NCI-H2196 treated with DMSO at 0.1 percent for 48 hours (cell line): Measurements from ENCODE around the gene EDEM2.
"Not testable (repeated sequence)": the region's sequence is repeated elsewhere in the genome, so short reads cannot be mapped to it uniquely, and the experiment has no call there.

Experiments used
- DNase-seq: peaks from one replicate; lab custom pipeline; 2025; ENCODE audit not compliant: unreplicated experiment; lab: John Stamatoyannopoulos, UW

EDEM2 gene

GRCh38 chr20:35168701-35169409, 21.7 kb upstream of the EDEM2 start:
- not testable (repeated sequence) for DNase-seq

GRCh38 chr20:35167787-35168186, 20.7 kb upstream of the EDEM2 start:
- no peak for DNase-seq

- no peak for DNase-seq
These were observed 19.2 kb upstream of the EDEM2 start for GRCh38 chr20:35166242-35166830.

- DNase-seq = no peak
These were observed 18.4 kb upstream of the EDEM2 start for GRCh38 chr20:35165221-35166185.

- DNase-seq = not testable (repeated sequence)
These were observed 17.4 kb upstream of the EDEM2 start for GRCh38 chr20:35164531-35164930.

- DNase-seq = not testable (repeated sequence)
These were observed 13.2 kb upstream of the EDEM2 start for GRCh38 chr20:35160341-35160740.

GRCh38 chr20:35156978-35157377, 9.8 kb upstream of the EDEM2 start:
- no peak for DNase-seq

GRCh38 chr20:35155936-35156335, 8.8 kb upstream of the EDEM2 start:
- no peak for DNase-seq

- DNase-seq = no peak
These were observed 4.6 kb upstream of the EDEM2 start for GRCh38 chr20:35151736-35152135.

- DNase-seq = no peak
These were observed 3.9 kb upstream of the EDEM2 start for GRCh38 chr20:35150846-35151579.

GRCh38 chr20:35147575-35148071, 487 bp upstream of the EDEM2 start:
- DNase-seq = not testable (repeated sequence)

- DNase-seq = no peak
These were observed 727 bp downstream of the EDEM2 start for GRCh38 chr20:35146299-35146919.

- DNase-seq = peak; percentile 59
These were observed 2.0 kb downstream of the EDEM2 start for GRCh38 chr20:35145141-35145564.

GRCh38 chr20:35144694-35145093, 2.4 kb downstream of the EDEM2 start:
- DNase-seq = no peak

- no peak for DNase-seq
These were observed 11.1 kb downstream of the EDEM2 start for GRCh38 chr20:35135867-35136586.

GRCh38 chr20:35134880-35135279, 12.3 kb downstream of the EDEM2 start:
- no peak for DNase-seq

GRCh38 chr20:35134472-35134871, 12.7 kb downstream of the EDEM2 start:
- DNase-seq = no peak

- DNase-seq = no peak
These were observed 13.4 kb downstream of the EDEM2 start for GRCh38 chr20:35133735-35134134.

- DNase-seq = no peak
These were observed 14.1 kb downstream of the EDEM2 start for GRCh38 chr20:35133031-35133430.

GRCh38 chr20:35131934-35132333, 15.2 kb downstream of the EDEM2 start:
- DNase-seq = no peak
